Tibial nerve (tissue), 4 donors: ENCODE results near the gene IFT20. TPM values are rescaled to one million over a fixed set of nuclear protein-coding genes. Genes with fewer than 3 reads are reported as not detected.

Experiments
- DNase-seq, 2 donors: peaks; one replicate each; pipeline ENCODE4 v3.0.0-alpha.2; 2019; ENCODE audit warnings: low spot score in 2 of 2
- H3K27ac ChIP-seq, 4 donors: fragments of 200-600 bp; sonication (generic) in 3 of 4; one replicate each; pipeline ENCODE4 v1.5.1; 2017 to 2019; ENCODE audit warnings: mild to moderate bottlenecking in 1 of 4
- H3K27me3 ChIP-seq, 2 donors: fragments of 200-600 bp; sonication (generic) in 1 of 2; one replicate each; pipeline versions ENCODE4 v1.5.1 to v1.6.0; 2017 to 2019
- H3K36me3 ChIP-seq, 3 donors: fragments of 200-600 bp; sonication (generic); one replicate each; pipeline ENCODE4 v1.5.1; 2018 to 2019
- H3K4me1 ChIP-seq, 4 donors: fragments of 200-600 bp; sonication (generic) in 3 of 4; one replicate each; pipeline ENCODE4 v1.5.1; 2017 to 2019
- H3K4me3 ChIP-seq, 4 donors: fragments of 200-600 bp; sonication (generic) in 3 of 4; one replicate each; pipeline ENCODE4 v1.5.1; 2017 to 2019; ENCODE audit warnings: mild to moderate bottlenecking in 1 of 4, moderate library complexity in 1 of 4
- H3K9me3 ChIP-seq, 4 donors: fragments of 200-600 bp; sonication (generic) in 3 of 4; one replicate each; pipeline ENCODE4 v1.5.1; 2017 to 2019
- EP300 ChIP-seq, 2 donors: sonication (generic); formaldehyde crosslinking; IDR thresholded peaks; one replicate each; pipeline ENCODE4 v1.6.1; 2017; ENCODE audit warnings: antibody characterized with exemption in 2 of 2, mild to moderate bottlenecking in 1 of 2
- POLR2A ChIP-seq, 2 donors: fragments of 450-650 bp; IDR thresholded peaks; one replicate each; pipeline ENCODE4 v1.6.1; 2017; ENCODE audit warnings: antibody characterized with exemption in 2 of 2, mild to moderate bottlenecking in 2 of 2, moderate library complexity in 2 of 2
- WGBS, 2 donors: methylation state at CpG; one replicate each; pipeline ENCODE4 v1.1.5; 2018; 5-methylcytosine and 5-hydroxymethylcytosine counted together
- total RNA-seq, 4 donors: library from RNA; depleted of rRNA; stranded (reverse); fragments of >200 nt; gene quantifications; one replicate each; pipeline ENCODE4 v1.1.0, GENCODE V29; 2016
- TF ChIP-seq, protein P1 (sequence below), 5 experiments: fragments of 200-600 bp in 3 of 5; fragments of 450-650 bp in 2 of 5; sonication (generic) in 3 of 5; IDR thresholded peaks; one replicate each; pipeline ENCODE4 v1.5.1; 2016 to 2019; ENCODE audit warnings: antibody characterized with exemption in 5 of 5, mild to moderate bottlenecking in 3 of 5, moderate library complexity in 2 of 5

Gene IFT20
- total RNA-seq, 4 donors from 2014 or later, result 34.8 to 50.3 (median 43.9) TPM

DNA sequence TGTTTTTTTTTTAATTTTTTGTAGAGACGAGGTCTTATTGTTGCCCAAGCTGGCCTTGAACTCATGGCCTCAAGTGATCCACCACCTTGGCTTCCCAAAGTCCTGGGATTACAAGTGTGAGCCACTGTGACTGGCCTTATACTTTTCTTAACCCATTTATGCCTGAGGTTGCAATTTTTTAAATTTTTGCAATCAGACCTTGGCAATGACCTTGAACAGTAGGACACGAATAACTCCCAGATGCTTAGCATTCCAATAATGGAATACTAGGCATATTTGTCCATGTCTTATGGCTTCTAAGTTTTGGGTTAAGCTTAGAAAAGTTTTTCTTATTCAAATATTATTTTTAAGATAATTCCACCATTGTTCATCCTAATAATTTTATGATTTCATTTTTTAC, 44.6 kb downstream of the IFT20 start:
- no peaks in the 10 kb centered on the region for H3K4me1 ChIP-seq
- TF ChIP-seq, protein P1, sequence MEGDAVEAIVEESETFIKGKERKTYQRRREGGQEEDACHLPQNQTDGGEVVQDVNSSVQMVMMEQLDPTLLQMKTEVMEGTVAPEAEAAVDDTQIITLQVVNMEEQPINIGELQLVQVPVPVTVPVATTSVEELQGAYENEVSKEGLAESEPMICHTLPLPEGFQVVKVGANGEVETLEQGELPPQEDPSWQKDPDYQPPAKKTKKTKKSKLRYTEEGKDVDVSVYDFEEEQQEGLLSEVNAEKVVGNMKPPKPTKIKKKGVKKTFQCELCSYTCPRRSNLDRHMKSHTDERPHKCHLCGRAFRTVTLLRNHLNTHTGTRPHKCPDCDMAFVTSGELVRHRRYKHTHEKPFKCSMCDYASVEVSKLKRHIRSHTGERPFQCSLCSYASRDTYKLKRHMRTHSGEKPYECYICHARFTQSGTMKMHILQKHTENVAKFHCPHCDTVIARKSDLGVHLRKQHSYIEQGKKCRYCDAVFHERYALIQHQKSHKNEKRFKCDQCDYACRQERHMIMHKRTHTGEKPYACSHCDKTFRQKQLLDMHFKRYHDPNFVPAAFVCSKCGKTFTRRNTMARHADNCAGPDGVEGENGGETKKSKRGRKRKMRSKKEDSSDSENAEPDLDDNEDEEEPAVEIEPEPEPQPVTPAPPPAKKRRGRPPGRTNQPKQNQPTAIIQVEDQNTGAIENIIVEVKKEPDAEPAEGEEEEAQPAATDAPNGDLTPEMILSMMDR (IDR thresholded peaks at IDR 0.05), result no peak
- no peak for TF ChIP-seq EP300 (IDR thresholded peaks at IDR 0.05)
- no peak for TF ChIP-seq POLR2A (IDR thresholded peaks at IDR 0.05)
- H3K9me3 ChIP-seq, result no peaks in the 10 kb centered on the region
- no peak overlapping the region for H3K4me3 ChIP-seq
- no peak overlapping the region for H3K27ac ChIP-seq
- no peaks in the 10 kb centered on the region for H3K36me3 ChIP-seq
- 52 to 61% methylated on average over 2 of the region's 2 CpGs for WGBS, 2 donors
- H3K27me3 ChIP-seq, result no peaks in the 10 kb centered on the region
- DNase-seq, result no peak

DNA sequence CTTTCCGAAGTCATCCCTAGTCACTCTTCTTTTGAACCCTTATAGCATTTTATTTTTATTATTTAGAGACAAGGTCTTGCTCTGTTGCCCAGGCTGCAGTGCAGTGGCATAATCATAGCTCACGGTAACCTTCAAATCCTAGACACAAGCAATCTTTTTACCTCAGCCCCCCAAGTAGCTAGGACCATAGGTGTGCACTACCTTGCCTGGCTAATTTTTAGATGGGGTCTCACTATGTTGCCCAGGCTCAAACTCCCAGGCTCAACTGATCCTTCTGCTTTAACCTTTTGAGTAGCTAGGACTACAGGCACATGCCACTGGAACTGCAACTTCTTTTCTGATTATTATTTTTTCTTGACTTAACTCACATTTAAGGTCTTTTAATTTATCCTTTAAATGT, 49.3 kb downstream of the IFT20 start:
- Histone ChIP-seq H3K9me3 (no peaks in the 10 kb centered on the region), H3K27ac (no peak overlapping the region), H3K36me3 (no peaks in the 10 kb centered on the region), H3K4me3 (no peak overlapping the region), H3K4me1 (no peaks in the 10 kb centered on the region), H3K27me3 (no peaks in the 10 kb centered on the region)
- DNase-seq, result no peak
- 48 to 80% methylated on average over 2 of the region's 2 CpGs for WGBS, 2 donors
- TF ChIP-seq POLR2A (IDR thresholded peaks at IDR 0.05) (no peak), EP300 (IDR thresholded peaks at IDR 0.05) (no peak)
- TF ChIP-seq, protein P1 (IDR thresholded peaks at IDR 0.05), result no peak

DNA sequence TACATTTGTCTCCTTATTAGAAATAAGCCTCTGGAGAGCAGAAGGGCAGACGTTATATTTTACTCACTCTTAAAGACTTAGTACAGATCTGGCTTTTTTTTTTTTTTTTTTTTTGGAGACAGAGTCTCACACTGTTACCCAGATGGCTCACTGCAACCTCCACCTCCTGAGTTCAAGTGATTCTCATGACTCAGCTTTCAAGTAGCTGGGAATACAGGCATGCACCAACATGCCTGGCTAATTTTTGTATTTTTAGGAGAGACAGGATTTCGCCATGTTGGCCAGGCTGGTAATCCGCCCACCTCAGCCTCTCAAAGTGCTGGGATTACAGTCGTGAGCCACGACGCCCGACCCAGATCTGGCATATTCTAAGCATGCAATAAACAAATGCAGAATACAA, 52.7 kb downstream of the IFT20 start:
- Histone ChIP-seq H3K4me1 (peaks cover 0 to 6% (median 0%) of the 10 kb centered on the region in 4 donors), H3K36me3 (no peaks in the 10 kb centered on the region)
- 34 to 36% methylated on average over 7 of the region's 7 CpGs for WGBS, 2 donors

DNA sequence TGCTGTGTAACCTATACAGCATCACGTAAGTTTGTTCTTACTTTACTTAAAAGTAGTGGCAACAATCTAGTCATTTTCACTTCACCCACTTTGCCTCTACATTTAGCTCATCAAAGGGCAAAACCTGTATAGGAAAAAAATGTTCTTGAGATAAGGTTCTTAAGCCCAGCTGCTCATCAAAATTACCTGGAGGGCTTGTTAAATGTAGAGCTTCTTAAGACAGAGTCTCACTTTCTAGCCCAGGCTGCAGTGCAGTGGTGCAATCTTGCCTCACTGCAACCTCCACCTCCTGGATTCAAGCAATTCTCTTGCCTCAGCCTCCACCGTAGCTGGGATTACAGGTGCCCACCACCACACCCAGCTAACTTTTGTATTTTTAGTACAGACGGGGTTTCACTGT, 54.4 kb downstream of the IFT20 start:
- H3K27ac ChIP-seq, result no peak overlapping the region
- no peaks in the 10 kb centered on the region for H3K9me3 ChIP-seq
- no peaks in the 10 kb centered on the region for H3K36me3 ChIP-seq
- H3K27me3 ChIP-seq, result no peaks in the 10 kb centered on the region
- WGBS, 2 donors, result 84 to 92% methylated on average over 3 of the region's 3 CpGs
- no peak overlapping the region for H3K4me3 ChIP-seq
- peaks cover 0 to 6% (median 0%) of the 10 kb centered on the region in 4 donors for H3K4me1 ChIP-seq
- TF ChIP-seq POLR2A (IDR thresholded peaks at IDR 0.05), result no peak
- no peak for TF ChIP-seq EP300 (IDR thresholded peaks at IDR 0.05)
- TF ChIP-seq, protein P1 (IDR thresholded peaks at IDR 0.05), result no peak
- DNase-seq, result no peak

More for the DNA sequence above, 52.7 kb downstream of the IFT20 start:
- no peak overlapping the region for H3K4me3 ChIP-seq
- TF ChIP-seq, protein P1 (IDR thresholded peaks at IDR 0.05), result no peak
- TF ChIP-seq EP300 (IDR thresholded peaks at IDR 0.05) (no peak), POLR2A (IDR thresholded peaks at IDR 0.05) (no peak)
- DNase-seq, result no peak
- no peak overlapping the region for H3K27ac ChIP-seq
- H3K9me3 ChIP-seq, result no peaks in the 10 kb centered on the region
- no peaks in the 10 kb centered on the region for H3K27me3 ChIP-seq

DNA sequence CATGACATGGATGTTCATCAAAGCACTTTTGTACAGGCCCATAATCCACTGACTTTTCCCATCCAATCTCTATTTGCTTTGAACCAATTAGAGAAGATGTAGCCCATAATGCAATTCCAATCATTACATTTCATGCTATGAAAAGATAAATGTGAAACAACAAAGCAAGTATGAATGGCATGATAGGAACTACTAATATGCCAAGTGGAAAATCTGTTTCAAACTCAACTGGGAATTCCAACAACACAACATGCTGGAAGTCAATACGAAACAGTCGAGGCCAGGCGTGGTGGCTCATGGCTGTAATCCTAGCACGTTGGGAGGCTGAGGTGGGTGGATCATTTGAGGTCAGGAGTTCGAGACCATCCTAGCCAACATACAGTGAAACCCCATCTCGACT, 55.9 kb downstream of the IFT20 start:
- peaks cover 0 to 6% (median 0%) of the 10 kb centered on the region in 4 donors for H3K4me1 ChIP-seq
- H3K4me3 ChIP-seq, result no peak overlapping the region
- TF ChIP-seq POLR2A (IDR thresholded peaks at IDR 0.05) (no peak), EP300 (IDR thresholded peaks at IDR 0.05) (no peak)
- TF ChIP-seq, protein P1 (IDR thresholded peaks at IDR 0.05), result no peak
- no peak for DNase-seq
- no peaks in the 10 kb centered on the region for H3K9me3 ChIP-seq
- WGBS, 2 donors, result 61 to 68% methylated on average over 6 of the region's 6 CpGs
- no peaks in the 10 kb centered on the region for H3K36me3 ChIP-seq
- H3K27me3 ChIP-seq, result no peaks in the 10 kb centered on the region
- no peak overlapping the region for H3K27ac ChIP-seq

Other genes starting within 250 kb of the IFT20 start
- 10 to 100 TPM in 3 of 4 donors, 1 to 10 TPM in 1; 8.1 to 20.2 (median 16.8) TPM for gene TMEM97, start 16.3 kb downstream of the IFT20 start, total RNA-seq
- 10 to 100 TPM; 25.1 to 36.0 (median 28.2) TPM for gene TNFAIP1, start 289 bp upstream of the IFT20 start, total RNA-seq
- 10 to 100 TPM; 56.5 to 87.9 (median 66.6) TPM for gene POLDIP2, start 22.1 kb upstream of the IFT20 start, total RNA-seq
- gene SEBOX, start 29.7 kb upstream of the IFT20 start, total RNA-seq, result not detected
- gene VTN, start 34.8 kb upstream of the IFT20 start, total RNA-seq, result 10 to 100 TPM in 1 of 4 donors, 1 to 10 TPM in 2, under 1 TPM in 1; 0.90 to 22.7 (median 1.8) TPM
- gene SARM1, start 36.2 kb upstream of the IFT20 start, total RNA-seq, result 10 to 100 TPM in 2 of 4 donors, 1 to 10 TPM in 2; 5.4 to 18.6 (median 13.8) TPM
- gene SLC46A1, start 70.7 kb upstream of the IFT20 start, total RNA-seq, result 10 to 100 TPM in 1 of 4 donors, 1 to 10 TPM in 3; 5.0 to 10.8 (median 6.4) TPM
- gene SLC13A2, start 138.2 kb upstream of the IFT20 start, total RNA-seq, result not detected
- not detected for gene FOXN1, start 170.9 kb upstream of the IFT20 start, total RNA-seq
- gene UNC119, start 217.2 kb upstream of the IFT20 start, total RNA-seq, result 10 to 100 TPM; 20.5 to 30.0 (median 22.4) TPM
- 10 to 100 TPM; 62.2 to 82.4 (median 73.2) TPM for gene PIGS, start 236.1 kb upstream of the IFT20 start, total RNA-seq
- gene ALDOC, start 241.4 kb upstream of the IFT20 start, total RNA-seq, result 100 to 1,000 TPM in 3 of 4 donors, 10 to 100 TPM in 1; 46.2 to 222 (median 141) TPM